ENCODE results near the gene MSANTD3. TPM values are rescaled to one million over a fixed set of nuclear protein-coding genes. Genes with fewer than 3 reads are reported as not detected.

Gene MSANTD3
- total RNA-seq, 3 donors from 2014 or later (not counting 1 experiment from before 2014, with no cell fraction given) = 11.3 to 15.6 (median 14.2) TPM

GRCh38 chr9:100465761-100466160 lies 38.8 kb downstream of the MSANTD3 start:
- no peaks in the 10 kb centered on the region for H3K4me1 Mint-ChIP-seq
- H3K9me3 Mint-ChIP-seq = no peaks in the 10 kb centered on the region
- H3K27ac Mint-ChIP-seq = no peak overlapping the region
- H3K4me3 Mint-ChIP-seq = no peak overlapping the region
- Histone ChIP-seq H3K36me3 (ENCODE audit: control insufficient read depth, insufficient read depth, low read length) (no peaks in the 10 kb centered on the region), H3K4me3 (ENCODE audit: low read length) (no peak overlapping the region), H3K9me3 (ENCODE audit: control insufficient read depth, insufficient read depth, low read length) (no peaks in the 10 kb centered on the region), H3K4me1 (ENCODE audit: control insufficient read depth, insufficient read depth, low read length) (no peaks in the 10 kb centered on the region), H3K27ac (ENCODE audit: low read length) (no peak overlapping the region), H3K27me3 (ENCODE audit: control insufficient read depth, insufficient read depth, low read length) (no peaks in the 10 kb centered on the region)
- TF ChIP-seq CTCF (IDR thresholded peaks at IDR 0.05) = no peak
- H3K36me3 Mint-ChIP-seq = no peaks in the 10 kb centered on the region
- DNase-seq (no peak), ATAC-seq (no peak)
- H3K27me3 Mint-ChIP-seq (ENCODE audit: low read depth in 2 of 2) = peaks cover 13 to 19% of the 10 kb centered on the region in 2 donors
- WGBS (ENCODE audit: insufficient coverage) = no CpG with 5 or more reads among the region's 1 CpG
- intact Hi-C loops (cut with micrococcal nuclease) = no loop called here

- no peak for DNase-seq
- no peak for TF ChIP-seq CTCF (IDR thresholded peaks at IDR 0.05)
- Histone ChIP-seq H3K4me1 (ENCODE audit: control insufficient read depth, insufficient read depth, low read length) (no peaks in the 10 kb centered on the region), H3K27me3 (ENCODE audit: control insufficient read depth, insufficient read depth, low read length) (no peaks in the 10 kb centered on the region), H3K9me3 (ENCODE audit: control insufficient read depth, insufficient read depth, low read length) (no peaks in the 10 kb centered on the region), H3K36me3 (ENCODE audit: control insufficient read depth, insufficient read depth, low read length) (no peaks in the 10 kb centered on the region), H3K27ac (ENCODE audit: low read length) (no peak overlapping the region), H3K4me3 (ENCODE audit: low read length) (no peak overlapping the region)
- Mint-ChIP-seq H3K27ac (no peak overlapping the region), H3K27me3 (ENCODE audit: low read depth in 2 of 2) (peaks cover 13 to 24% of the 10 kb centered on the region in 2 donors), H3K4me3 (no peak overlapping the region), H3K4me1 (no peaks in the 10 kb centered on the region), H3K36me3 (no peaks in the 10 kb centered on the region), H3K9me3 (no peaks in the 10 kb centered on the region)
- intact Hi-C loops (cut with micrococcal nuclease) = no loop called here
- ATAC-seq = no peak
- no CpG with 5 or more reads among the region's 2 CpGs for WGBS (ENCODE audit: insufficient coverage)
Observed at GRCh38 chr9:100466171-100466828, 39.4 kb downstream of the MSANTD3 start.

GRCh38 chr9:100466829-100467221 lies 39.9 kb downstream of the MSANTD3 start:
- TF ChIP-seq CTCF (IDR thresholded peaks at IDR 0.05) = no peak
- H3K4me1 ChIP-seq (ENCODE audit: control insufficient read depth, insufficient read depth, low read length) = no peaks in the 10 kb centered on the region
- DNase-seq = no peak
- no peak overlapping the region for H3K27ac ChIP-seq (ENCODE audit: low read length)
- H3K9me3 ChIP-seq (ENCODE audit: control insufficient read depth, insufficient read depth, low read length) = no peaks in the 10 kb centered on the region
- no peak for ATAC-seq
- no peak overlapping the region for H3K4me3 ChIP-seq (ENCODE audit: low read length)
- Mint-ChIP-seq H3K27ac (no peak overlapping the region), H3K27me3 (ENCODE audit: low read depth in 2 of 2) (peaks cover 16 to 29% of the 10 kb centered on the region in 2 donors), H3K4me1 (no peaks in the 10 kb centered on the region), H3K9me3 (no peaks in the 10 kb centered on the region), H3K36me3 (no peaks in the 10 kb centered on the region), H3K4me3 (no peak overlapping the region)
- no peaks in the 10 kb centered on the region for H3K27me3 ChIP-seq (ENCODE audit: control insufficient read depth, insufficient read depth, low read length)
- no peaks in the 10 kb centered on the region for H3K36me3 ChIP-seq (ENCODE audit: control insufficient read depth, insufficient read depth, low read length)
- intact Hi-C loops (cut with micrococcal nuclease) = no loop called here
- WGBS (ENCODE audit: insufficient coverage) = no CpG with 5 or more reads among the region's 1 CpG

GRCh38 chr9:100468041-100468440 lies 41.1 kb downstream of the MSANTD3 start:
- TF ChIP-seq CTCF (IDR thresholded peaks at IDR 0.05) = no peak
- no peak overlapping the region for H3K4me3 Mint-ChIP-seq
- Histone ChIP-seq H3K27ac (ENCODE audit: low read length) (no peak overlapping the region), H3K4me1 (ENCODE audit: control insufficient read depth, insufficient read depth, low read length) (peaks cover 2% of the 10 kb centered on the region), H3K27me3 (ENCODE audit: control insufficient read depth, insufficient read depth, low read length) (peaks cover 3% of the 10 kb centered on the region), H3K4me3 (ENCODE audit: low read length) (no peak overlapping the region), H3K36me3 (ENCODE audit: control insufficient read depth, insufficient read depth, low read length) (no peaks in the 10 kb centered on the region), H3K9me3 (ENCODE audit: control insufficient read depth, insufficient read depth, low read length) (no peaks in the 10 kb centered on the region)
- H3K9me3 Mint-ChIP-seq = no peaks in the 10 kb centered on the region
- H3K4me1 Mint-ChIP-seq = peaks cover 0 to 5% of the 10 kb centered on the region in 2 donors
- WGBS (ENCODE audit: insufficient coverage) = 96% methylated on average over 5 of the region's 6 CpGs
- no peak for DNase-seq
- H3K36me3 Mint-ChIP-seq = no peaks in the 10 kb centered on the region
- no peak for ATAC-seq
- intact Hi-C loops (cut with micrococcal nuclease) = no loop called here
- H3K27me3 Mint-ChIP-seq (ENCODE audit: low read depth in 2 of 2) = peaks cover 24 to 38% of the 10 kb centered on the region in 2 donors
- H3K27ac Mint-ChIP-seq = no peak overlapping the region
